Mesenchymal stem cell (in vitro differentiated cells and primary cell): ENCODE results near the gene ABHD17B. TPM values are rescaled to one million over a fixed set of nuclear protein-coding genes. Genes with fewer than 3 reads are reported as not detected.
"Not testable (repeated sequence)": the region's sequence is repeated elsewhere in the genome, so short reads cannot be mapped to it uniquely, and the experiment has no call there.

ENCODE experiments used
- DNase-seq: peaks from one replicate; pipeline ENCODE4 v3.0.0-alpha.2; 2013
- H2AFZ ChIP-seq: one replicate; pipeline ENCODE4 v1.6.1; 2013; ENCODE audit warnings: low read depth, mild to moderate bottlenecking, control low read depth, inconsistent platforms, low read length, moderate library complexity
- H2AK5ac ChIP-seq: 2 replicates; pipeline ENCODE4 v1.6.1; 2013; ENCODE audit warnings: low read length, moderate library complexity, mild to moderate bottlenecking, inconsistent platforms; ENCODE audit not compliant: severe bottlenecking
- H2BK120ac ChIP-seq: one replicate; pipeline ENCODE4 v1.6.1; 2013; ENCODE audit warnings: low read depth, mild to moderate bottlenecking, inconsistent platforms, low read length, moderate library complexity
- H2BK12ac ChIP-seq, 2 experiments: one replicate each; pipeline ENCODE4 v1.6.1; 2013; ENCODE audit warnings: inconsistent platforms in 2 of 2, low read length in 2 of 2, mild to moderate bottlenecking in 2 of 2, moderate library complexity in 2 of 2, control low read depth in 1 of 2
- H2BK15ac ChIP-seq: one replicate; pipeline ENCODE4 v1.6.1; 2013; ENCODE audit warnings: mild to moderate bottlenecking, low read depth, inconsistent platforms; ENCODE audit not compliant: poor library complexity, severe bottlenecking
- H2BK5ac ChIP-seq: 2 replicates; pipeline ENCODE4 v1.6.1; 2013; ENCODE audit warnings: low read depth, mild to moderate bottlenecking, low read length, control low read depth, inconsistent platforms; ENCODE audit not compliant: poor library complexity, severe bottlenecking
- H3K14ac ChIP-seq, 2 experiments: one replicate each; pipeline ENCODE4 v1.6.1; 2013; ENCODE audit warnings: inconsistent platforms in 2 of 2, low read length in 2 of 2, control low read depth in 1 of 2, mild to moderate bottlenecking in 1 of 2, moderate library complexity in 1 of 2
- H3K18ac ChIP-seq, 2 experiments: one replicate each; pipeline ENCODE4 v1.6.1; 2013; ENCODE audit warnings: inconsistent platforms in 2 of 2, low read length in 2 of 2, control low read depth in 1 of 2, low read depth in 1 of 2, mild to moderate bottlenecking in 1 of 2
- H3K23ac ChIP-seq, 2 experiments: one replicate each; pipeline ENCODE4 v1.6.1; 2013; ENCODE audit warnings: inconsistent platforms in 2 of 2, low read length in 2 of 2, mild to moderate bottlenecking in 2 of 2, moderate library complexity in 2 of 2, control low read depth in 1 of 2
- H3K27ac ChIP-seq: 2 replicates; pipeline ENCODE4 v1.5.1; 2013; ENCODE audit warnings: mild to moderate bottlenecking, moderate library complexity, low read length, control low read depth, inconsistent platforms; ENCODE audit not compliant: poor library complexity, severe bottlenecking
- H3K27me3 ChIP-seq, 2 experiments: 2 replicates each; pipeline versions ENCODE4 v1.6.1 to v1.7.0; 2013; ENCODE audit warnings: low read length in 2 of 2, mild to moderate bottlenecking in 2 of 2, moderate library complexity in 2 of 2, control low read depth in 1 of 2, inconsistent platforms in 1 of 2; ENCODE audit not compliant: control insufficient read depth in 1 of 2, insufficient read depth in 1 of 2
- H3K36me3 ChIP-seq, 2 experiments: 2 replicates each; pipeline versions ENCODE4 v1.6.1 to v1.7.0; 2013; ENCODE audit warnings: low read length in 2 of 2, control low read depth in 1 of 2, inconsistent platforms in 1 of 2, low read depth in 1 of 2, mild to moderate bottlenecking in 1 of 2; ENCODE audit not compliant: insufficient read depth in 2 of 2, control insufficient read depth in 1 of 2
- H3K4ac ChIP-seq, 2 experiments: one replicate each; pipeline ENCODE4 v1.6.1; 2013; ENCODE audit warnings: inconsistent platforms in 2 of 2, low read length in 2 of 2, mild to moderate bottlenecking in 2 of 2, moderate library complexity in 2 of 2, control low read depth in 1 of 2, low read depth in 1 of 2
- H3K4me1 ChIP-seq: 2 replicates; pipeline ENCODE4 v1.6.1; 2013; ENCODE audit warnings: low read depth, low read length, control low read depth; ENCODE audit not compliant: control insufficient read depth, insufficient read depth
- H3K4me2 ChIP-seq: 2 replicates; pipeline ENCODE4 v1.6.1; 2013; ENCODE audit warnings: low read length, mild to moderate bottlenecking, inconsistent platforms; ENCODE audit not compliant: poor library complexity, severe bottlenecking
- H3K4me3 ChIP-seq, 2 experiments: 2 replicates each; pipeline versions ENCODE4 v1.5.1 to v1.7.0; 2013; ENCODE audit warnings: low read length in 2 of 2, mild to moderate bottlenecking in 2 of 2, control low read depth in 1 of 2, low read depth in 1 of 2; ENCODE audit not compliant: insufficient read depth in 1 of 2
- H3K79me1 ChIP-seq: replicated peaks from 2 replicates; pipeline ENCODE4 v1.6.1; 2013; ENCODE audit warnings: mild to moderate bottlenecking, control low read depth, low read length, inconsistent platforms; ENCODE audit not compliant: poor library complexity, severe bottlenecking
- H3K9ac ChIP-seq: 2 replicates; pipeline ENCODE4 v1.7.0; 2013; ENCODE audit warnings: mild to moderate bottlenecking, low read length, moderate library complexity
- H3K9me3 ChIP-seq: 2 replicates; pipeline ENCODE4 v1.7.0; 2013; ENCODE audit warnings: mild to moderate bottlenecking, low read length; ENCODE audit not compliant: control insufficient read depth
- H4K8ac ChIP-seq: one replicate; pipeline ENCODE4 v1.6.1; 2013; ENCODE audit warnings: inconsistent platforms, mild to moderate bottlenecking, low read length, moderate library complexity
- H4K91ac ChIP-seq: one replicate; pipeline ENCODE4 v1.6.1; 2013; ENCODE audit warnings: mild to moderate bottlenecking, low read length, inconsistent platforms
- WGBS: methylation state at CpG from one replicate; pipeline ENCODE4 v1.1.7; 2013; ENCODE audit warnings: mixed read lengths; 5-methylcytosine and 5-hydroxymethylcytosine counted together
- polyA plus RNA-seq, 2 experiments: library from polyadenylated mRNA; stranded (reverse); fragments of 200-250 nt; gene quantifications; one replicate each; pipeline ENCODE4 v1.2.3, GENCODE V29; 2013

Gene ABHD17B
- polyA plus RNA-seq (2013, experiment 1 of 2): 11.3 TPM
- 11.3 TPM for polyA plus RNA-seq (2013, experiment 2 of 2)

GRCh38 chr9:71911061-71911907 lies at the start of gene ABHD17B, which contains the start of gene C9orf85:
TSS of gene ABHD17B (minus strand) at chr9:71911193. CDS start at chr9:71875080, 36,113 bp downstream.
TSS of gene C9orf85 (plus strand) at chr9:71911639. CDS start at chr9:71911735, 96 bp downstream.
- peak within 1 kb of the TSS; percentile 88 for H2AFZ ChIP-seq
- peaks cover 4% of the 10 kb centered on the region for H3K79me1 ChIP-seq
- H3K23ac ChIP-seq: peak within 1 kb of the TSS in 1 of 2 experiments; percentile 59
- H3K4ac ChIP-seq: peak within 1 kb of the TSS; percentile 88 to 96
- peak within 1 kb of the TSS; percentile 90 to 91 for H3K4me3 ChIP-seq
- H3K4me1 ChIP-seq: peaks cover 5% of the 10 kb centered on the region
- H2BK5ac ChIP-seq: peak within 1 kb of the TSS; percentile 53
- peak within 1 kb of the TSS; percentile 93 for H3K27ac ChIP-seq
- H3K18ac ChIP-seq: peak within 1 kb of the TSS; percentile 81 to 86
- H3K27me3 ChIP-seq: no peaks in the 10 kb centered on the region
- WGBS: under 1% methylated on average over 45 of the region's 45 CpGs
- H2BK120ac ChIP-seq: peak within 1 kb of the TSS; percentile 78
- peak within 1 kb of the TSS; percentile 81 for H3K4me2 ChIP-seq
- H2BK12ac ChIP-seq: no peak within 1 kb of the TSS
- peak within 1 kb of the TSS; percentile 35 for H4K8ac ChIP-seq
- peak within 1 kb of the TSS; percentile 43 for H4K91ac ChIP-seq
- H3K9ac ChIP-seq: peak within 1 kb of the TSS; percentile 92
- H3K14ac ChIP-seq: peak within 1 kb of the TSS in 1 of 2 experiments; percentile 86
- peak within 1 kb of the TSS; percentile 92 for H2BK15ac ChIP-seq
- no peaks in the 10 kb centered on the region for H3K36me3 ChIP-seq
- no peak within 1 kb of the TSS for H2AK5ac ChIP-seq
- H3K9me3 ChIP-seq: no peaks in the 10 kb centered on the region
- peak; percentile 100 for DNase-seq

DNA sequence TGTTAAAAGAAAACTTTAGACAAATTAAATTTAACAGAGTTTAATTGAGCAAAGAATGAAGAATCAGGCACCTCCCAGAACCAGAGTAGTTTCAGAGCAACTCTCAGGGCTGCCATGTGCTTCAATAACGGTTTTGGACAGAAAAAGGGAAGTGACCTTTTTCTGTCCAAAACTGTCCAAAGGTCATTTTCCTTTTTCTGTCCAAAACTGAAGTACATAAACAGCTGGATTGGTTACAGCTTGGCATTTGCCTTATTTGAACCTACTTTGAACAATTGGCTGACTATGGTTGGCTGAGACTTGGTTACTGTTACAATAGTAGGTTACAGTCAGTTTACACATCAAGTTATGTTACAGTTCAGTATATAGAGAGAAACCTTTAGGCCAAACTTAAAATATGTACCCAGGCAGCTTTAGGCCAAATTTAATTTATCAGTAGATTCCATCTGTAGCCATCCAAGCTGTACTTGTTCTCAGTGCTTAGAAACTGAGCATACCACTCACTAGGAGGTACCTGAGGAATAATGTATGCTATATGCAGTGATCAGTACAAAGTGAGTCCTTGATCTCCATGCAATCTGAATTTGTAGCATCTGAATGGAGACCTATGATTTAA lies 44.4 kb upstream of the ABHD17B start:
- Histone ChIP-seq H3K4me3 (no peak overlapping the region), H3K9ac (no peak overlapping the region), H3K23ac (no peak overlapping the region), H3K9me3 (no peaks in the 10 kb centered on the region), H4K91ac (no peak overlapping the region), H2BK5ac (no peak overlapping the region), H3K27me3 (no peaks in the 10 kb centered on the region), H3K4me1 (no peaks in the 10 kb centered on the region), H2BK12ac (no peak overlapping the region), H3K36me3 (peaks cover 0 to 20% of the 10 kb centered on the region in 2 experiments), H4K8ac (no peak overlapping the region), H2AK5ac (no peak overlapping the region), H3K79me1 (peaks cover 14% of the 10 kb centered on the region), H2AFZ (no peak overlapping the region), H3K4me2 (no peak overlapping the region), H2BK120ac (no peak overlapping the region), H3K18ac (no peak overlapping the region), H3K14ac (no peak overlapping the region), H2BK15ac (no peak overlapping the region), H3K4ac (no peak overlapping the region), H3K27ac (no peak overlapping the region)
- 100% methylated on average over 1 of the region's 1 CpG for WGBS
- DNase-seq: no peak

DNA sequence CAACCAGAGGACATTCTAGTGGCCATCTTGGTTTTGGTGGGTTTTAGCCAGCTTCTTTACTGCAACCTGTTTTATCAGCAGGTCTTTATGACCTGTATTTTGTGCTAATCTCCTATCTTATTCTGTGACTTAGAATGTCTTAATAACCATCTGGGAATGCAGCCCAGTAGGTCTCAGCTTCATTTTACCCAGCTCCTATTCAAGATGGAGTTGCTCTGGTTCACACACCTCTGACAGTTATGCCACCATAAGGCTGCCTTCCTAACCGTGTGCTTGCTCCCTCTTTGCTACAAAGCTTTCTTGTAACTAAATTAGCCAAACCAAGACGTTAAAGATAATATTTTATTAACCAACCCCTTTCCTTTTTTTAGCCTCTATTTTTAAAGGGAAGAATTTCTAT lies 43.7 kb upstream of the ABHD17B start:
- H3K14ac ChIP-seq, H3K27me3 ChIP-seq, H3K23ac ChIP-seq, DNase-seq, H4K8ac ChIP-seq, H3K9ac ChIP-seq, H3K4me2 ChIP-seq, H2BK12ac ChIP-seq, H2AFZ ChIP-seq, H2BK5ac ChIP-seq, H2BK15ac ChIP-seq, H3K4ac ChIP-seq, H4K91ac ChIP-seq, H3K4me1 ChIP-seq, H3K18ac ChIP-seq, H3K9me3 ChIP-seq, H3K4me3 ChIP-seq, H2BK120ac ChIP-seq, H2AK5ac ChIP-seq, H3K27ac ChIP-seq: not testable (repeated sequence)
- H3K36me3 ChIP-seq: peaks cover 3 to 27% of the 10 kb centered on the region in 2 experiments
- 100% methylated on average over 1 of the region's 2 CpGs for WGBS
- H3K79me1 ChIP-seq: peaks cover 16% of the 10 kb centered on the region

- WGBS: 74% methylated on average over 2 of the region's 2 CpGs
- Histone ChIP-seq H2BK12ac (no peak overlapping the region), H3K27me3 (no peaks in the 10 kb centered on the region)
Measured at GRCh38 chr9:71944754-71945375, 33.9 kb upstream of the ABHD17B start.

More at GRCh38 chr9:71944754-71945375, 33.9 kb upstream of the ABHD17B start:
- Histone ChIP-seq H3K79me1 (peaks cover 10% of the 10 kb centered on the region), H3K4ac (no peak overlapping the region), H3K9me3 (no peaks in the 10 kb centered on the region), H3K9ac (no peak overlapping the region), H2BK15ac (no peak overlapping the region), H2BK5ac (no peak overlapping the region), H2AFZ (no peak overlapping the region), H3K14ac (no peak overlapping the region), H3K4me2 (no peak overlapping the region), H4K8ac (no peak overlapping the region), H3K4me3 (no peak overlapping the region), H3K4me1 (peaks cover 1% of the 10 kb centered on the region), H4K91ac (no peak overlapping the region), H3K18ac (no peak overlapping the region), H3K23ac (no peak overlapping the region), H2AK5ac (no peak overlapping the region), H3K27ac (no peak overlapping the region), H2BK120ac (no peak overlapping the region), H3K36me3 (peaks cover 0 to 16% of the 10 kb centered on the region in 2 experiments)
- DNase-seq: no peak
